OCI-LY7 (cell line): ENCODE results near the gene IL13RA2. TPM values are rescaled to one million over a fixed set of nuclear protein-coding genes. Genes with fewer than 3 reads are reported as not detected.

Source experiments
- BruUV-seq: library from RNA; stranded (reverse); fragments of 400-500 nt; replicated peaks from 2 replicates; lab custom pipeline; 2021; lab: Mats Ljungman, UMichigan
- CTCF ChIA-PET: fragments of 300-600 bp; sonication (Branson Sonifier 250); formaldehyde crosslinking; loops from one replicate; lab custom pipeline; 2022; ENCODE audit warnings: antibody characterized with exemption; ENCODE audit not compliant: unreplicated experiment; lab: Charles Lee
- POLR2A ChIA-PET: fragments of 300-600 bp; sonication (Branson Sonifier 250); formaldehyde crosslinking; loops from one replicate; lab custom pipeline; 2022; ENCODE audit warnings: antibody characterized with exemption; lab: Charles Lee
- DNase-seq: peaks from one replicate; pipeline ENCODE4 v3.0.0-alpha.2; 2015; ENCODE audit warnings: low spot score
- H2AFZ ChIP-seq: fragments of 200-600 bp; sonication (generic), shearing (Covaris generic); 2 replicates; pipeline ENCODE4 v1.6.1; 2014; ENCODE audit warnings: mild to moderate bottlenecking, antibody characterized with exemption, low read length, moderate library complexity
- H3K27ac ChIP-seq: fragments of 200-600 bp; sonication (generic); 2 replicates; pipeline ENCODE4 v1.5.1; 2014; ENCODE audit warnings: mixed run types, low read depth, mild to moderate bottlenecking, moderate library complexity, low read length, inconsistent platforms; ENCODE audit not compliant: poor library complexity, severe bottlenecking
- H3K36me3 ChIP-seq: fragments of 200-600 bp; sonication (generic); 2 replicates; pipeline ENCODE4 v1.6.1; 2014; ENCODE audit warnings: mild to moderate bottlenecking, antibody characterized with exemption, low read length, moderate library complexity, mixed read lengths; ENCODE audit not compliant: insufficient read depth
- H3K4me1 ChIP-seq: fragments of 200-600 bp; sonication (generic); 2 replicates; pipeline ENCODE4 v1.5.1; 2014; ENCODE audit warnings: mild to moderate bottlenecking, low read length; ENCODE audit not compliant: insufficient read depth, poor library complexity, severe bottlenecking
- H3K4me2 ChIP-seq: fragments of 200-600 bp; sonication (generic); 2 replicates; pipeline ENCODE4 v1.6.1; 2014; ENCODE audit warnings: mild to moderate bottlenecking, low read length
- H3K4me3 ChIP-seq: fragments of 200-600 bp; sonication (generic); 2 replicates; pipeline ENCODE4 v1.5.1; 2014; ENCODE audit warnings: mild to moderate bottlenecking, low read depth, low read length; ENCODE audit not compliant: poor library complexity, severe bottlenecking
- H3K79me2 ChIP-seq: fragments of 200-600 bp; sonication (generic); 2 replicates; pipeline ENCODE4 v1.6.1; 2016; ENCODE audit warnings: low read depth, mild to moderate bottlenecking, low read length, moderate library complexity, mixed read lengths; ENCODE audit not compliant: insufficient read depth
- H3K9me2 ChIP-seq: fragments of 200-600 bp; sonication (generic); 2 replicates; pipeline ENCODE4 v1.6.1; 2016; ENCODE audit warnings: mild to moderate bottlenecking, low read length, mixed read lengths; ENCODE audit not compliant: insufficient read depth
- H3K9me3 ChIP-seq: fragments of 200-600 bp; sonication (generic); 2 replicates; pipeline ENCODE4 v1.6.1; 2014; ENCODE audit warnings: mild to moderate bottlenecking, mixed run types, low read length, mixed read lengths
- H4K20me1 ChIP-seq: fragments of 200-600 bp; sonication (generic); 2 replicates; pipeline ENCODE4 v1.6.1; 2014; ENCODE audit warnings: mild to moderate bottlenecking, antibody characterized with exemption, low read length, moderate library complexity, mixed read lengths; ENCODE audit not compliant: insufficient read depth
- EZH2phosphoT487 ChIP-seq: fragments of 200-600 bp; sonication (generic); IDR thresholded peaks from 2 replicates; pipeline ENCODE4 v1.6.1; 2018; ENCODE audit warnings: low read depth, borderline replicate concordance, mild to moderate bottlenecking, mixed run types, antibody characterized with exemption, low read length, moderate library complexity, mixed read lengths
- intact Hi-C: fragments of 100-400 bp; cut with micrococcal nuclease; formaldehyde crosslinking; loops from one replicate; pipeline ENCODE4 v1.10.0; 2022; ENCODE audit not compliant: unreplicated experiment
- total RNA-seq, 2 experiments: library from RNA; depleted of rRNA in 1 of 2; stranded (reverse); fragments of >200 nt in 1 of 2; shearing (Covaris generic) in 1 of 2; gene quantifications; 2 replicates each; pipeline ENCODE4 v1.2.3, GENCODE V29; 2014 to 2022
- TF ChIP-seq, protein P1 (sequence below): fragments of 200-600 bp; sonication (generic); conservative IDR thresholded peaks from 2 replicates; pipeline ENCODE4 v1.5.1; 2014; ENCODE audit warnings: mild to moderate bottlenecking, antibody characterized with exemption, low read length, moderate library complexity, mixed read lengths

Gene IL13RA2
- total RNA-seq, 2 experiments from 2014 or later: not detected

DNA sequence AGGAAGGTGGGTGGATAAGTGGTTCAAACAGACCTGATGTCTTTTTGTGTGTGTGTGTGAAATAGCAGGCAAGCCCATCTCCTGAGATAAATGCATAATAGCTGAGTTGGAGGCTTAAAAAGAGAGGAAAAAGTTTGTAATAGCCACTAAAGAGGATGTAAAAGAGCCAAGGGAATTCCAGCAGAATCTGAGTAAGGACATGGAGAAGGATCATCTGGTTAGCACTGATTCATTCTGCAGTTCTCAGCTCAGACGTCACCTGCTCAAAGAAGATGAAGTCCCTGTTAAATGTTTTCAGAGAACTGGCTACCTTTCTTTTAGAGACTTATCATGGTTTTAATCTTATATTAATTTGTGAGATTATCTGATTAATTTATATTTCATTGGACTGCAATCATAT, 21.0 kb upstream of the IL13RA2 start:
- Histone ChIP-seq H2AFZ (no peak overlapping the region), H3K79me2 (no peaks in the 10 kb centered on the region), H4K20me1 (no peaks in the 10 kb centered on the region), H3K27ac (no peak overlapping the region), H3K4me1 (no peaks in the 10 kb centered on the region), H3K9me2 (no peaks in the 10 kb centered on the region), H3K9me3 (no peaks in the 10 kb centered on the region), H3K4me2 (no peak overlapping the region), H3K36me3 (no peaks in the 10 kb centered on the region), H3K4me3 (no peak overlapping the region)
- intact Hi-C loops: no loop called here
- ChIA-PET CTCF (no interaction called here), POLR2A (no interaction called here)
- no peak for DNase-seq
- BruUV-seq: no TSS peak
- TF ChIP-seq, protein P1, sequence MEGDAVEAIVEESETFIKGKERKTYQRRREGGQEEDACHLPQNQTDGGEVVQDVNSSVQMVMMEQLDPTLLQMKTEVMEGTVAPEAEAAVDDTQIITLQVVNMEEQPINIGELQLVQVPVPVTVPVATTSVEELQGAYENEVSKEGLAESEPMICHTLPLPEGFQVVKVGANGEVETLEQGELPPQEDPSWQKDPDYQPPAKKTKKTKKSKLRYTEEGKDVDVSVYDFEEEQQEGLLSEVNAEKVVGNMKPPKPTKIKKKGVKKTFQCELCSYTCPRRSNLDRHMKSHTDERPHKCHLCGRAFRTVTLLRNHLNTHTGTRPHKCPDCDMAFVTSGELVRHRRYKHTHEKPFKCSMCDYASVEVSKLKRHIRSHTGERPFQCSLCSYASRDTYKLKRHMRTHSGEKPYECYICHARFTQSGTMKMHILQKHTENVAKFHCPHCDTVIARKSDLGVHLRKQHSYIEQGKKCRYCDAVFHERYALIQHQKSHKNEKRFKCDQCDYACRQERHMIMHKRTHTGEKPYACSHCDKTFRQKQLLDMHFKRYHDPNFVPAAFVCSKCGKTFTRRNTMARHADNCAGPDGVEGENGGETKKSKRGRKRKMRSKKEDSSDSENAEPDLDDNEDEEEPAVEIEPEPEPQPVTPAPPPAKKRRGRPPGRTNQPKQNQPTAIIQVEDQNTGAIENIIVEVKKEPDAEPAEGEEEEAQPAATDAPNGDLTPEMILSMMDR: no peak
- no peak for TF ChIP-seq EZH2phosphoT487

DNA sequence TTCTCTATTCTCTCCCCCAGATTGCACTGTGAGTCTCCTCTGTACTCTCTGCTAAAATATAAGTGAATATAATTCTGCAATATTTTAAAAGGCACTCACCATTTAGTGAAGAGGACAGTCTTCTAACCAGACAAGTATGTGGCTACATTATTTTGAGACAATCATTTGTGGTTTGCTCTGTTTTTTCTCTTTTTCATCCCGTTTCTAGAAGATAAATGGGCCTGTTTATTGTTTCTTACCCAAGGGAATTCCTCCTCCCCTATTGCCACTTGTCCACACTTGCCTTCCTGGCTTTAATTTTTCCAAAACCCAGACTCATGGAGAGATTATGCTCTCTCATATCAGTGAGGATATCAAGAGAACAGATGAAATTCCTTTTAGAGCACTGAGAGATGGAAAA, 18.6 kb upstream of the IL13RA2 start:
- Histone ChIP-seq H4K20me1 (no peaks in the 10 kb centered on the region), H3K36me3 (no peaks in the 10 kb centered on the region), H2AFZ (no peak overlapping the region), H3K9me2 (no peaks in the 10 kb centered on the region), H3K9me3 (no peaks in the 10 kb centered on the region), H3K27ac (no peak overlapping the region), H3K4me2 (no peak overlapping the region), H3K4me1 (no peaks in the 10 kb centered on the region), H3K79me2 (no peaks in the 10 kb centered on the region), H3K4me3 (no peak overlapping the region)
- no TSS peak for BruUV-seq
- no peak for DNase-seq
- ChIA-PET CTCF (no interaction called here), POLR2A (no interaction called here)
- intact Hi-C loops: no loop called here
- TF ChIP-seq, protein P1: no peak
- TF ChIP-seq EZH2phosphoT487: no peak

- no peaks in the 10 kb centered on the region for H3K4me1 ChIP-seq
- H3K9me2 ChIP-seq: no peaks in the 10 kb centered on the region
- H3K36me3 ChIP-seq: no peaks in the 10 kb centered on the region
- ChIA-PET CTCF (no interaction called here), POLR2A (no interaction called here)
- H3K4me2 ChIP-seq: no peak overlapping the region
- H4K20me1 ChIP-seq: no peaks in the 10 kb centered on the region
- no peak overlapping the region for H3K4me3 ChIP-seq
- intact Hi-C loops: no loop called here
- no TSS peak for BruUV-seq
- no peak for TF ChIP-seq EZH2phosphoT487
- TF ChIP-seq, protein P1: no peak
- H3K9me3 ChIP-seq: no peaks in the 10 kb centered on the region
- H3K27ac ChIP-seq: no peak overlapping the region
- no peak for DNase-seq
- no peaks in the 10 kb centered on the region for H3K79me2 ChIP-seq
- no peak overlapping the region for H2AFZ ChIP-seq
Observed at GRCh38 chrX:115031989-115032388, 14.6 kb upstream of the IL13RA2 start.
